Mesenchymal stem cell (in vitro differentiated cells and primary cell): ENCODE results near the gene NEK2.
A peak's percentile ranks its signal among the peaks of the same experiment; 100 is the strongest.

Experiments
- DNase-seq: peaks from one replicate; pipeline ENCODE4 v3.0.0-alpha.2; 2013
- H2AFZ ChIP-seq: one replicate; pipeline ENCODE4 v1.6.1; 2013; ENCODE audit warnings: low read depth, mild to moderate bottlenecking, control low read depth, inconsistent platforms, low read length, moderate library complexity
- H2AK5ac ChIP-seq: 2 replicates; pipeline ENCODE4 v1.6.1; 2013; ENCODE audit warnings: low read length, moderate library complexity, mild to moderate bottlenecking, inconsistent platforms; ENCODE audit not compliant: severe bottlenecking
- H2BK120ac ChIP-seq: one replicate; pipeline ENCODE4 v1.6.1; 2013; ENCODE audit warnings: low read depth, mild to moderate bottlenecking, inconsistent platforms, low read length, moderate library complexity
- H2BK12ac ChIP-seq, 2 experiments: one replicate each; pipeline ENCODE4 v1.6.1; 2013; ENCODE audit warnings: inconsistent platforms in 2 of 2, low read length in 2 of 2, mild to moderate bottlenecking in 2 of 2, moderate library complexity in 2 of 2, control low read depth in 1 of 2
- H2BK15ac ChIP-seq: one replicate; pipeline ENCODE4 v1.6.1; 2013; ENCODE audit warnings: mild to moderate bottlenecking, low read depth, inconsistent platforms; ENCODE audit not compliant: poor library complexity, severe bottlenecking
- H2BK5ac ChIP-seq: 2 replicates; pipeline ENCODE4 v1.6.1; 2013; ENCODE audit warnings: low read depth, mild to moderate bottlenecking, low read length, control low read depth, inconsistent platforms; ENCODE audit not compliant: poor library complexity, severe bottlenecking
- H3K14ac ChIP-seq, 2 experiments: one replicate each; pipeline ENCODE4 v1.6.1; 2013; ENCODE audit warnings: inconsistent platforms in 2 of 2, low read length in 2 of 2, control low read depth in 1 of 2, mild to moderate bottlenecking in 1 of 2, moderate library complexity in 1 of 2
- H3K18ac ChIP-seq, 2 experiments: one replicate each; pipeline ENCODE4 v1.6.1; 2013; ENCODE audit warnings: inconsistent platforms in 2 of 2, low read length in 2 of 2, control low read depth in 1 of 2, low read depth in 1 of 2, mild to moderate bottlenecking in 1 of 2
- H3K23ac ChIP-seq, 2 experiments: one replicate each; pipeline ENCODE4 v1.6.1; 2013; ENCODE audit warnings: inconsistent platforms in 2 of 2, low read length in 2 of 2, mild to moderate bottlenecking in 2 of 2, moderate library complexity in 2 of 2, control low read depth in 1 of 2
- H3K27ac ChIP-seq: 2 replicates; pipeline ENCODE4 v1.5.1; 2013; ENCODE audit warnings: mild to moderate bottlenecking, moderate library complexity, low read length, control low read depth, inconsistent platforms; ENCODE audit not compliant: poor library complexity, severe bottlenecking
- H3K27me3 ChIP-seq, 2 experiments: 2 replicates each; pipeline versions ENCODE4 v1.6.1 to v1.7.0; 2013; ENCODE audit warnings: low read length in 2 of 2, mild to moderate bottlenecking in 2 of 2, moderate library complexity in 2 of 2, control low read depth in 1 of 2, inconsistent platforms in 1 of 2; ENCODE audit not compliant: control insufficient read depth in 1 of 2, insufficient read depth in 1 of 2
- H3K36me3 ChIP-seq, 2 experiments: 2 replicates each; pipeline versions ENCODE4 v1.6.1 to v1.7.0; 2013; ENCODE audit warnings: low read length in 2 of 2, control low read depth in 1 of 2, inconsistent platforms in 1 of 2, low read depth in 1 of 2, mild to moderate bottlenecking in 1 of 2; ENCODE audit not compliant: insufficient read depth in 2 of 2, control insufficient read depth in 1 of 2
- H3K4ac ChIP-seq, 2 experiments: one replicate each; pipeline ENCODE4 v1.6.1; 2013; ENCODE audit warnings: inconsistent platforms in 2 of 2, low read length in 2 of 2, mild to moderate bottlenecking in 2 of 2, moderate library complexity in 2 of 2, control low read depth in 1 of 2, low read depth in 1 of 2
- H3K4me1 ChIP-seq: 2 replicates; pipeline ENCODE4 v1.6.1; 2013; ENCODE audit warnings: low read depth, low read length, control low read depth; ENCODE audit not compliant: control insufficient read depth, insufficient read depth
- H3K4me2 ChIP-seq: 2 replicates; pipeline ENCODE4 v1.6.1; 2013; ENCODE audit warnings: low read length, mild to moderate bottlenecking, inconsistent platforms; ENCODE audit not compliant: poor library complexity, severe bottlenecking
- H3K4me3 ChIP-seq, 2 experiments: 2 replicates each; pipeline versions ENCODE4 v1.5.1 to v1.7.0; 2013; ENCODE audit warnings: low read length in 2 of 2, mild to moderate bottlenecking in 2 of 2, control low read depth in 1 of 2, low read depth in 1 of 2; ENCODE audit not compliant: insufficient read depth in 1 of 2
- H3K79me1 ChIP-seq: replicated peaks from 2 replicates; pipeline ENCODE4 v1.6.1; 2013; ENCODE audit warnings: mild to moderate bottlenecking, control low read depth, low read length, inconsistent platforms; ENCODE audit not compliant: poor library complexity, severe bottlenecking
- H3K9ac ChIP-seq: 2 replicates; pipeline ENCODE4 v1.7.0; 2013; ENCODE audit warnings: mild to moderate bottlenecking, low read length, moderate library complexity
- H3K9me3 ChIP-seq: 2 replicates; pipeline ENCODE4 v1.7.0; 2013; ENCODE audit warnings: mild to moderate bottlenecking, low read length; ENCODE audit not compliant: control insufficient read depth
- H4K8ac ChIP-seq: one replicate; pipeline ENCODE4 v1.6.1; 2013; ENCODE audit warnings: inconsistent platforms, mild to moderate bottlenecking, low read length, moderate library complexity
- H4K91ac ChIP-seq: one replicate; pipeline ENCODE4 v1.6.1; 2013; ENCODE audit warnings: mild to moderate bottlenecking, low read length, inconsistent platforms
- WGBS: methylation state at CpG from one replicate; pipeline ENCODE4 v1.1.7; 2013; ENCODE audit warnings: mixed read lengths; 5-methylcytosine and 5-hydroxymethylcytosine counted together

Gene NEK2

GRCh38 chr1:211708006-211708405 is 32.6 kb upstream of the NEK2 start:
- Histone ChIP-seq H2BK15ac (no peak overlapping the region), H2BK120ac (no peak overlapping the region), H3K36me3 (no peaks in the 10 kb centered on the region), H3K9ac (no peak overlapping the region), H3K4me3 (no peak overlapping the region), H3K18ac (no peak overlapping the region), H3K27ac (no peak overlapping the region), H2AFZ (no peak overlapping the region), H4K8ac (no peak overlapping the region), H4K91ac (no peak overlapping the region), H3K9me3 (no peaks in the 10 kb centered on the region), H2AK5ac (no peak overlapping the region), H3K27me3 (peaks cover 0 to 11% of the 10 kb centered on the region in 2 experiments), H3K4me2 (no peak overlapping the region), H3K23ac (no peak overlapping the region), H3K4me1 (no peaks in the 10 kb centered on the region), H3K79me1 (no peaks in the 10 kb centered on the region), H2BK12ac (no peak overlapping the region), H2BK5ac (no peak overlapping the region), H3K4ac (no peak overlapping the region), H3K14ac (no peak overlapping the region)
- no peak for DNase-seq
- 97% methylated on average over 6 of the region's 6 CpGs for WGBS

- Histone ChIP-seq H2BK15ac (no peak overlapping the region), H2BK5ac (no peak overlapping the region), H2AK5ac (no peak overlapping the region), H3K9me3 (no peaks in the 10 kb centered on the region), H4K91ac (no peak overlapping the region), H3K4me2 (no peak overlapping the region), H3K9ac (no peak overlapping the region), H3K27me3 (peaks cover 18 to 33% of the 10 kb centered on the region in 2 experiments), H3K36me3 (no peaks in the 10 kb centered on the region), H3K14ac (no peak overlapping the region), H3K79me1 (no peaks in the 10 kb centered on the region), H3K18ac (no peak overlapping the region), H3K23ac (no peak overlapping the region), H4K8ac (no peak overlapping the region), H3K4me1 (no peaks in the 10 kb centered on the region), H2AFZ (peak overlapping the region; percentile 18), H3K27ac (no peak overlapping the region), H2BK120ac (no peak overlapping the region), H2BK12ac (no peak overlapping the region), H3K4me3 (no peak overlapping the region), H3K4ac (no peak overlapping the region)
- 62% methylated on average over 5 of the region's 6 CpGs for WGBS
- no peak for DNase-seq
Measured at GRCh38 chr1:211705467-211706091, 30.2 kb upstream of the NEK2 start.

- no peak overlapping the region for H3K4ac ChIP-seq
- no peak overlapping the region for H4K8ac ChIP-seq
- H3K27me3 ChIP-seq, result peaks cover 18 to 40% of the 10 kb centered on the region in 2 experiments
- DNase-seq, result no peak
- H3K4me3 ChIP-seq, result no peak overlapping the region
- H3K18ac ChIP-seq, result no peak overlapping the region
- H3K36me3 ChIP-seq, result no peaks in the 10 kb centered on the region
- no peak overlapping the region for H2BK12ac ChIP-seq
- no peaks in the 10 kb centered on the region for H3K4me1 ChIP-seq
- no peak overlapping the region for H3K23ac ChIP-seq
- H3K79me1 ChIP-seq, result no peaks in the 10 kb centered on the region
- WGBS, result 89% methylated on average over 3 of the region's 3 CpGs
- no peak overlapping the region for H3K27ac ChIP-seq
- H2BK120ac ChIP-seq, result no peak overlapping the region
- H2AFZ ChIP-seq, result no peak overlapping the region
- H3K9ac ChIP-seq, result no peak overlapping the region
- no peak overlapping the region for H3K14ac ChIP-seq
- H4K91ac ChIP-seq, result no peak overlapping the region
- H2BK5ac ChIP-seq, result no peak overlapping the region
- H2AK5ac ChIP-seq, result no peak overlapping the region
- H2BK15ac ChIP-seq, result no peak overlapping the region
- H3K9me3 ChIP-seq, result no peaks in the 10 kb centered on the region
- no peak overlapping the region for H3K4me2 ChIP-seq
Measured at GRCh38 chr1:211704543-211704942, 29.1 kb upstream of the NEK2 start.

GRCh38 chr1:211703812-211704537 is 28.6 kb upstream of the NEK2 start:
- no peak overlapping the region for H2BK15ac ChIP-seq
- no peak overlapping the region for H3K18ac ChIP-seq
- no peak overlapping the region for H2AFZ ChIP-seq
- no peak overlapping the region for H3K23ac ChIP-seq
- H3K27me3 ChIP-seq, result peaks cover 23 to 45% of the 10 kb centered on the region in 2 experiments
- H3K9ac ChIP-seq, result no peak overlapping the region
- H3K4me2 ChIP-seq, result no peak overlapping the region
- H4K8ac ChIP-seq, result peak overlapping the region; percentile 25
- no peaks in the 10 kb centered on the region for H3K79me1 ChIP-seq
- H2BK12ac ChIP-seq, result no peak overlapping the region
- H2AK5ac ChIP-seq, result no peak overlapping the region
- H3K4me3 ChIP-seq, result no peak overlapping the region
- no peak overlapping the region for H3K27ac ChIP-seq
- WGBS, result 81% methylated on average over 11 of the region's 11 CpGs
- no peak overlapping the region for H3K4ac ChIP-seq
- H3K36me3 ChIP-seq, result no peaks in the 10 kb centered on the region
- no peak overlapping the region for H4K91ac ChIP-seq
- H3K14ac ChIP-seq, result no peak overlapping the region
- H3K9me3 ChIP-seq, result no peaks in the 10 kb centered on the region
- no peak for DNase-seq
- no peak overlapping the region for H2BK120ac ChIP-seq
- no peak overlapping the region for H2BK5ac ChIP-seq
- H3K4me1 ChIP-seq, result peaks cover 3% of the 10 kb centered on the region
